Activated CD8-positive, alpha-beta memory T cell treated with anti-CD3 and anti-CD28 coated beads, Interleukin-2, amount 50 U/mL, for 24 hours (primary cell): ENCODE data around the gene CDK16.
A peak's percentile ranks its signal among the peaks of the same experiment; 100 is the strongest.

Experiments
- DNase-seq: peaks from one replicate; pipeline ENCODE4 v3.0.0-alpha.2; 2020; ENCODE audit errors: extremely low read depth

Gene CDK16

GRCh38 chrX:47209508-47210238 is 8.8 kb upstream of the CDK16 start:
- no peak for DNase-seq

DNA sequence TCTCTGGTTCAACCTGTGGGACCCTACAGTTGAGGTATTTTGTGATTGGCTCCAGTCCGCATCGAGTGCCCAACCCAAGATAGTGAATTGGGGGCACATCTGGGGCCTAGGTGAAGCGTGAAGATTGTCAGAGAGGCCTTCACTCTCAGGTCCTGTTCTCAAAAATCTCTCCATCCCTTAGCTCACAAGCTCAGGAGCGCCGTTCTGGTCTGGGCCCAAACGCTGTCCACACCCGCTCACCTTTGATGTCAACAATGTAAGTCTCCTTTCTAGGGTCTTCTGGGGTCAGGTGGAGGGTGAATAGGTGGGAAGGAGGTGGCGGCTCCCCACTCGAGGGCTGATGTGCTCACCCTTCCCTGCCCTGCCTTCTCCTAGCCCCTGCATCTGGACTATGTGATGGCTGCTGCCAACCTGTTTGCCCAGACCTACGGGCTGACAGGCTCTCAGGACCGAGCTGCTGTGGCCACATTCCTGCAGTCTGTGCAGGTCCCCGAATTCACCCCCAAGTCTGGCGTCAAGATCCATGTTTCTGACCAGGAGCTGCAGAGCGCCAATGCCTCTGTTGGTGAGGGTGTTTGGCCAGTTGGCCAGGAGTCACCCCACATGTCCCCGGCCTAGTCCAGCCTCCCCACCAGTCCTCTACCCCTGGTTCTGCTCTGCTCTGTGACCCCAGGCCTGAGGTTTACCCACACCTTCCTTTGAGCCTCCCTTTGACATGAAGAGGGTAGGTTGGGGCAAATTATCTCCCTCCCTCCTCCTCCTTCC is 7.6 kb upstream of the CDK16 start:
- DNase-seq, result no peak

GRCh38 chrX:47212381-47213293 is 5.8 kb upstream of the CDK16 start:
- DNase-seq, result no peak

- DNase-seq, result no peak
Observed at GRCh38 chrX:47214435-47215077, 3.9 kb upstream of the CDK16 start.

DNA sequence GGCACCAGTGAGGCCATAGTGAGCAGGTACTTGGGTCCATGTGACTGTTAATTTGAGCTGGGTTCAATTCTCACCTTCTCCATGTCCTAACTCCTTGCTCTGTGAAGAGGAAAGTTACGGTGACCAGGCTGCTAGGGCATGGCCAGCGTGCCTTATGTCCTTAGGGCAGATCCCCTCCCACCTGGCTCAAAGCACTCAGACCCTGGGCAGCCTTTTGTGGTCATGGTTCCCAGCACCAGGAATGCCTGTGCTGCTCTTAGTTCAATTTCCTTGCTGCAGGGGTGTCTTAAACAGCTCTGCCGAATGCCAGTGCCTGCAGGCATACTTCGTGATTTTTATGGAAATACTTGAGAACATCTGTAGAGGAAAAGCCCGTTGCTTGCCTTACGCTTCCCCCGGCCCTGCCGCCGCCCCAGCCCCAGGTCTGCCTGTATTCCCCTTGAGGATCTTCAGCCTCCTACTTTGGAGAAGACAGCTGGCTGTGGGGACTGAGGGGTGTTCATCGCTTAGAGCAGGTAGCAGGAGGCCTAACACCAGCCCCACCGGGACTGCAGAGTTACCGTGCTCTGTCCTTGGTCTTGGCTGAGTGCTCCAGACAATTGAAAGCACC is 3.1 kb upstream of the CDK16 start:
- no peak for DNase-seq

- DNase-seq, result no peak
Observed at GRCh38 chrX:47216393-47216925, 2.0 kb upstream of the CDK16 start.

DNA sequence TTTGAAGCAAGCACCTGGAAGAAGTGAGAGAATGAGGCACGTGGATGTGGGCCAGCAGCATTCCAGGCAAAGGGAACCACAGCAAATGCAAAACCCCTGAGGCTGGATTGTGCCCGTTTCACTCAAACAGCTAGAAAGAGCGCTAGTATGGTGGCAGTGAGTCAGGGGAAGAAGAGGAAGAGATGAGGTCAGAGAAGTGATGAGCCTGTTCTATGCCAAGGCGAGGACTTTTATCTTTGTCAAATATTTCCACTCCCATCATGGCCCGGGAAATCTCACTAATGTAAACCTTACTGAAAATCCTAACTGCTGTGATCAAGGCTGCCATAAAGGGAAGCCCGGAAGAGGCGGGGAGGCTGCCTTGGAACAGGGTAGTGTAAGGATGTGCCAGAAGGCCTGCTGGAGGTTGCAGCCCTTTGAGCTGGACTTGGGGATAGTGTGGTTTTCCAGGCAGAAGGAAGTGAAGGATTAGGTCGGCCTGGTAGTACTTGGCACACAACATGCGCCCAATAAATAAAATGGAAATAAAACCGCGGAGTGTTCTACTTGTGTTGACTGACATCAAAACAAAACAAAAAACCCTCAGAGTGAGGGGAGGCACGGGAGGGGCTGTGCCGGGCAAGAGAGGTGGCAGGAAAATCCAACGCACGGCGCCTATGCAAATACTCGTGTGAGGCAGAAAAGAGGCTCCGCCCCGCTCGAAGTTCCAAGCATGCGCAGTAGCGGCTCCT is 1.2 kb upstream of the CDK16 start:
- DNase-seq, result no peak

DNA sequence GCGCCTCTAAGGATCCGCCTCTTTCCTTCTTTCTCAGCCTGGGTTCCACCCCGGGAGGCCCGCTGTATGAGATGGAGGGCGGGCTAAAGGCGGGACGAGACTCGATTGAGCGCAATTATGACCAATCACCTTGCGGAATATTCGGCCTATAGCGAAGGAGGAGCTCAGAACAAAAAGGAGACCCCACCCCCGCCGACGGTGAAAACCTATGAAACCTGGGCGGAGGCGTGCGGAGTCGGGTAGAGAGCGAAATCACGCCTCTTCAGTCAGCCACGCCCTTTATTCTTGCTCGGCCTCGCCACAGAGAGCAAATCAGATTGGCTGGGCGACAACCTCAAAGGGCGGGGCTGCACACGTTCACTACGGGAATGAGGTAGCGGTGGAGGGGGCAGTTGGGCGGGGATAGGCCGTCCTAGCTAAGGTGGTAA is 615 bp upstream of the CDK16 start:
- DNase-seq, result peak; percentile 92

- no peak for DNase-seq
Observed at GRCh38 chrX:47218920-47219815, 687 bp downstream of the CDK16 start.

GRCh38 chrX:47221756-47222155 is 3.3 kb downstream of the CDK16 start:
- DNase-seq, result no peak

GRCh38 chrX:47222751-47223350 is 4.4 kb downstream of the CDK16 start:
- DNase-seq, result no peak

DNA sequence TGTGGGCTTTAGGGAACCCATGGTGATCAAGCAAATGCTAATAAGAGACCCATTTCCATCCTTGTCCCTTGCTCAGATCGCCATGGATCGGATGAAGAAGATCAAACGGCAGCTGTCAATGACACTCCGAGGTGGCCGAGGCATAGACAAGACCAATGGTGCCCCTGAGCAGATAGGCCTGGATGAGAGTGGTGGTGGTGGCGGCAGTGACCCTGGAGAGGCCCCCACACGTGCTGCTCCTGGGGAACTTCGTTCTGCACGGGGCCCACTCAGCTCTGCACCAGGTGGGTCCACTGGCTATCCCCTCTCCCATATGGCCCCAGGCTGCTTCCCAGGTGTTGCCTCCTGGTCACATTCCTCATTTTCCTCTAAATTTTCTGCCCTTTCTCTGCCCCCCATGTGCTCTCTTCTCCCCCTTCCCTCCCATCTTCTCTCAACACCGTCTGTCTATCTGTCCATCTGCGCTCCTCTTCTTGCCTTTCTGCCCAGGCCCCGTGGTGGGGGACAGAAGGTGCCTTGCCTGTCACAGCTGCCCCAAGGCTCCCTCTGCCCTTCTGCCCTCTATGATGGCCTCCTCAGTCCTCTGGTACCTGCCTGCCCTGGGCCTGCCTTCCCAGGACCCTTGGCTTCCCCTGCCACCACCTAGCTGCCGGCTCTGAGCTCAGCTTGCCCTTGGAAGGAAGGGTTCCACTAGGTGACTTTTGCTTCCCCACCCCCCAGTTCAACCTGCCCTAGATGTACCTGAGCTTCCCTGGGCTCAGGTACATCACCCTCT is 5.2 kb downstream of the CDK16 start:
- no peak for DNase-seq

DNA sequence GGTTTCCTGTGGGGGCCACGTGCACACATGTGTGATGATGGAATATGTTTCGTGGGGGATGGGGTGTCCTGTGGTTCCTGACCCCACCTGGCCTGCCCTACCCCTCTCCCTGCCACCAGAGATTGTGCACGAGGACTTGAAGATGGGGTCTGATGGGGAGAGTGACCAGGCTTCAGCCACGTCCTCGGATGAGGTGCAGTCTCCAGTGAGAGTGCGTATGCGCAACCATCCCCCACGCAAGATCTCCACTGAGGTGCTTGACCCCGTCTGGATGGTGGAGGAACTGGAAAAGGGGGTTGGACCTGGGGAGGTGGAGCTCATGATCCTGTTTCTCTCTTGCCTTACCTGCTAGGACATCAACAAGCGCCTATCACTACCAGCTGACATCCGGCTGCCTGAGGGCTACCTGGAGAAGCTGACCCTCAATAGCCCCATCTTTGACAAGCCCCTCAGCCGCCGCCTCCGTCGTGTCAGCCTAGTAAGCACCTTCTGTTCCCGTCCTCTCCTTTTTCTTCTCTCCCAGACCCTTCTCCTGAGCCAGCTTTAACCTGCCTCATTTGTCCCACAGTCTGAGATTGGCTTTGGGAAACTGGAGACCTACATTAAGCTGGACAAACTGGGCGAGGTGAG is 5.9 kb downstream of the CDK16 start:
- no peak for DNase-seq

DNA sequence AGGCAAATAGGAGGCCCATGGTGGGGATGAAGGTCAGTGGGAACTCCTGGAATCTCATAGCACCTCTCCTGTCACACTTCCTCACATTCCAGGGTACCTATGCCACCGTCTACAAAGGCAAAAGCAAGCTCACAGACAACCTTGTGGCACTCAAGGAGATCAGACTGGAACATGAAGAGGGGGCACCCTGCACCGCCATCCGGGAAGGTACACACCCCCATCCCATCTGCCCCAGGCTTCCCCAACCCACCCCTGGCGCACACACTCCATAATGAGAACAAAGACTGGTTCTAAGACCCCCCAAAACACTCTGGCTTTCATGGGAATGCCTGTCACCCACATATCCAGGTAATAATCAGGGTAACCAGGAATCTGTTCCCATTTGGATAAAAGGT is 6.4 kb downstream of the CDK16 start:
- no peak for DNase-seq

GRCh38 chrX:47226071-47226470 is 7.6 kb downstream of the CDK16 start:
- DNase-seq, result no peak

- DNase-seq, result no peak
Observed at GRCh38 chrX:47226531-47227333, 8.3 kb downstream of the CDK16 start.

- DNase-seq, result no peak
Observed at GRCh38 chrX:47227334-47227583, 8.8 kb downstream of the CDK16 start.
